Measurements from ENCODE around the gene INPP5B.

INPP5B gene

DNA sequence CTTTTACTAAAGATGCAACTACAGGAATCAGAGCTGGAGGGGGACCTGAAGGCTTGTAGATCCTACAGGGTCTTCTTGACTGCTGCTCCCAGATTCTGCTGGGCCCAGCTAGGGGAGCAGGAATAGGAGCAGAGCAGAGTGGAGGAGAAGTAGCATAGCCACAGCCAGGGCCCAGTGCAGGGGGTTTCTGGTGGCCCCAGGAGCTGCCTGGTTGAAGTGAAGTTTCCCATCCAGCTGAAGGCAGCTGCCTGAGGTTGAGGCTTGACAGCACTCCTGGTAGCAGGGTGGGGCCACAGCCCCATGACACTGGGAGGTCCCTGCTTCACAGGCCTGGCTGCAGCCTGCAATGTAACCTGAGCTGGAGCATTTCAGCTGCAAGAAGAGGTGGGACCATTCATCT, 2.0 kb upstream of the INPP5B start:
- CTCF ChIA-PET = interaction anchor here (0.7 to 3.1 kb wide), 13 partner anchors 9 to 886 kb away, joined by 3 to 17 read pairs (median 4); partner anchors contain the start of gene SF3A3
- DNase-seq (ENCODE audit: extremely low spot score) = no peak
- POLR2A ChIA-PET = interaction anchor here (1.1 kb wide), 1 partner anchor 17 kb away, joined by 3 read pairs; no protein-coding TSS in a partner anchor
- TF ChIP-seq, protein P1, sequence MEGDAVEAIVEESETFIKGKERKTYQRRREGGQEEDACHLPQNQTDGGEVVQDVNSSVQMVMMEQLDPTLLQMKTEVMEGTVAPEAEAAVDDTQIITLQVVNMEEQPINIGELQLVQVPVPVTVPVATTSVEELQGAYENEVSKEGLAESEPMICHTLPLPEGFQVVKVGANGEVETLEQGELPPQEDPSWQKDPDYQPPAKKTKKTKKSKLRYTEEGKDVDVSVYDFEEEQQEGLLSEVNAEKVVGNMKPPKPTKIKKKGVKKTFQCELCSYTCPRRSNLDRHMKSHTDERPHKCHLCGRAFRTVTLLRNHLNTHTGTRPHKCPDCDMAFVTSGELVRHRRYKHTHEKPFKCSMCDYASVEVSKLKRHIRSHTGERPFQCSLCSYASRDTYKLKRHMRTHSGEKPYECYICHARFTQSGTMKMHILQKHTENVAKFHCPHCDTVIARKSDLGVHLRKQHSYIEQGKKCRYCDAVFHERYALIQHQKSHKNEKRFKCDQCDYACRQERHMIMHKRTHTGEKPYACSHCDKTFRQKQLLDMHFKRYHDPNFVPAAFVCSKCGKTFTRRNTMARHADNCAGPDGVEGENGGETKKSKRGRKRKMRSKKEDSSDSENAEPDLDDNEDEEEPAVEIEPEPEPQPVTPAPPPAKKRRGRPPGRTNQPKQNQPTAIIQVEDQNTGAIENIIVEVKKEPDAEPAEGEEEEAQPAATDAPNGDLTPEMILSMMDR (IDR thresholded peaks at IDR 0.05; ENCODE audit: control extremely low read depth, extremely low read depth, low read depth, missing control alignments) = no peak

- CTCF ChIA-PET = interaction anchor here (1.0 to 3.1 kb wide), 6 partner anchors 9 to 887 kb away, joined by 3 to 17 read pairs (median 6); partner anchors contain the start of genes MTF1 and SF3A3
- TF ChIP-seq, protein P1 (IDR thresholded peaks at IDR 0.05; ENCODE audit: control extremely low read depth, extremely low read depth, low read depth, missing control alignments) = no peak
- POLR2A ChIA-PET = interaction anchor here (0.6 to 1.1 kb wide), 2 partner anchors 17 to 1935 kb away, joined by 3 to 4 read pairs; partner anchors contain the start of gene TRIT1
- DNase-seq (ENCODE audit: extremely low spot score) = no peak
Measured at GRCh38 chr1:37948166-37948565, 1.3 kb upstream of the INPP5B start.

GRCh38 chr1:37947364-37947763, 511 bp upstream of the INPP5B start:
- POLR2A ChIA-PET = no interaction called here
- DNase-seq (ENCODE audit: extremely low spot score) = no peak
- TF ChIP-seq, protein P1 (IDR thresholded peaks at IDR 0.05; ENCODE audit: control extremely low read depth, extremely low read depth, low read depth, missing control alignments) = no peak
- CTCF ChIA-PET = interaction anchor here (1.2 to 3.1 kb wide), 7 partner anchors 9 to 87 kb away, joined by 4 to 17 read pairs (median 6); partner anchors contain the start of genes MTF1 and SF3A3

GRCh38 chr1:37945743-37946702, 830 bp downstream of the INPP5B start:
- POLR2A ChIA-PET = no interaction called here
- TF ChIP-seq, protein P1 (IDR thresholded peaks at IDR 0.05; ENCODE audit: control extremely low read depth, extremely low read depth, low read depth, missing control alignments) = no peak
- CTCF ChIA-PET = interaction anchor here (1.2 kb wide), 1 partner anchor 19 kb away, joined by 5 read pairs; no protein-coding TSS in a partner anchor
- no peak for DNase-seq (ENCODE audit: extremely low spot score)

DNA sequence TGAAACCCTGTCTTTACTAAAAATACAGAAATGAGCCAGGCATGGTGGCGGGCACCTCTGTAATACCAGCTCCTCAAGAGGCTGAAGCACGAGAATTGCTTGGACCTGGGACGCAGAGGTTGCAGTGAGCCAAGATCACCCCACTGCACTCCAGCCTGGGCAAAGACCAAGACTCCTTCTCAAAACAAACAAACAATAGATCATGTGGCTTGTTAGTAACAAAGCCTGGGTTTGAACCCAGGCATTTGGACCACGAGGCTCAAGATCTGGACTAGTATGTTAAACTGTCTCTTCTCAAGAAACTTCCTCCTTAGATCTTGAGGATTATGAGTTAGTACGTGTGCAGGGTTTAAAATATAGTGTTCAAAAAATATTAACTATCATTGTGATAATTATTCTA, 1.6 kb downstream of the INPP5B start:
- POLR2A ChIA-PET = no interaction called here
- DNase-seq (ENCODE audit: extremely low spot score) = no peak
- CTCF ChIA-PET = no interaction called here
- TF ChIP-seq, protein P1 (IDR thresholded peaks at IDR 0.05; ENCODE audit: control extremely low read depth, extremely low read depth, low read depth, missing control alignments) = no peak

GRCh38 chr1:37944816-37945215, 2.0 kb downstream of the INPP5B start:
- DNase-seq (ENCODE audit: extremely low spot score) = no peak
- POLR2A ChIA-PET = interaction anchor here (0.6 kb wide), 1 partner anchor 1491 kb away, joined by 3 read pairs; no protein-coding TSS in a partner anchor
- TF ChIP-seq, protein P1 (IDR thresholded peaks at IDR 0.05; ENCODE audit: control extremely low read depth, extremely low read depth, low read depth, missing control alignments) = no peak
- CTCF ChIA-PET = no interaction called here
